Measurements from ENCODE around the gene AXIN1.
A peak's percentile ranks its signal among the peaks of the same experiment; 100 is the strongest.
"Not testable (repeated sequence)": the region's sequence is repeated elsewhere in the genome, so short reads cannot be mapped to it uniquely, and the experiment has no call there.

The AXIN1 gene

DNA sequence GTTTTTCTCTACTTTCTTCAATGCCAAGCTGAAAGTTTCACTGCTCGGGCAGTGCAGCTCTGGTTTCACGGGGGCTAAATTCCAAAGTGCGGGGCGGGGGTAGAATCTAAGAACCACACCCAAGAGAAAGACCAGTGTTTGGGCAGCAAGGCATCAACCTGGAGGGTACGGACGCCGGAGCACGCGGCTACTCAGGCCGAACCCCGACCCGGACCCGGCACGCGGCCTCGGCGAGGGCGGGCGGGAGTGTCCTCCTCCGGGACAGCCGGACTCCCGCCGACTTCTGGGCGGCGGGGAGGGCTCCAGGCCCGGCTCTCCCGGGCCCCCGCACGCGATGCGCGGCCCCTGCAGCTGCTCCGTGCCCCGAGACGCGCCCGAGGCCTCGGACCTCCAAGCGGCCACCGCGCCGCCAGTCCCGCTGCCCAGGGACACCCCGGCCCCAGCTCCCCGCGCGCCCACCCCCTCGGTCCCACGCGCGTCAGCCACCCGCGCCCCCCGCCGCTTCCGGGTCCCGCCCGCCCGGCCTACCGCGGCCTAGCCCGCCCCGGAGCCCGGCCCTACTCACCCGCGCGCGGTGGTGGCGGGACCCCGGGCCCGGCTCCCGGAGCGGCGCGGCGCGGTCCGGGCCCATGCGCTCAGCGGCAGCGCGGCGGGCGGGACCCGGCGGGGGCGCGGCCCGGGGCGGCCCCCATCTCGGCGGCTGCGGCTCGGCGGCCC is 561 bp downstream of the AXIN1 start:
- peak in 2 of 4 experiments; percentile 24 to 42 for DNase-seq

- no peak for DNase-seq
Measured at GRCh38 chr16:350203-350602, 2.3 kb downstream of the AXIN1 start.

DNA sequence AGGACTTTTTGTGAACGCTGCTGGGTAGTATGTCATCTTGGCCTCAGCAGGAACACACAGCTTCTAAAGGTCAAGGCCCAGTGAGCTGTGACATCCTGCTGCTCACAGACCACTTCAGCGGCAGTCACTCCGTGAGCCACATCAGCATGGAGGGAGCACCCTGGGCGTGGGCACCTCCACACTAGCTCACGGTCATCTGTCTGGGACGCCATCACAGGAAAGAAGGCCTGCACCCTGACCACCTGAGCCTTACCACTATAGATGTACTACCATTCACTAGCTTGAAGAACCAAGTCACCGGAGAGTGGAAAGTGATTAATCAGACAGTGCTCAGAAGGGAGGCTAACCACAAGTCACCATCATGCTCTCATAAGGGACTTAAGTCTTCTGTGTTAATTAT is 3.3 kb downstream of the AXIN1 start:
- no peak for DNase-seq

DNA sequence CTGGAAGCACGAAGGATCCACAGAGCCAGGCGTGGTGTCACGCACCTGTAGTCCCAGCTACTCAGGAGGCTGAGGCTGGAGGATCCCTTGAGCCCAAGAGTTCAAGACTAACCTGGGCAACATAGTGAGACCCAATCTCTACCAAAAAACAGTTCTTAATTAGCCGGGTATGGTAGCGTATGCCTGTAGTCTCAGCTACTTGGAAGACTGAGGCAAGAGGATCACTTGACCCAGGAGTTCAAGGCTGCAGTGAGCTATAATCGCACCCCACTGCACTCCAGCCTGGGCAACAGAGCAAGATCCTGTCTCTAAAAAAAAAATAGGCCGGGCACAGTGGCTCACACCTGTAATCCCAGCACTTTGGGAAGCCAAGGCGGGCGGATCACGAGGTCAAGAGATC is 4.0 kb downstream of the AXIN1 start:
- not testable (repeated sequence) for DNase-seq

- no peak for DNase-seq
Measured at GRCh38 chr16:347203-347602, 5.3 kb downstream of the AXIN1 start.

DNA sequence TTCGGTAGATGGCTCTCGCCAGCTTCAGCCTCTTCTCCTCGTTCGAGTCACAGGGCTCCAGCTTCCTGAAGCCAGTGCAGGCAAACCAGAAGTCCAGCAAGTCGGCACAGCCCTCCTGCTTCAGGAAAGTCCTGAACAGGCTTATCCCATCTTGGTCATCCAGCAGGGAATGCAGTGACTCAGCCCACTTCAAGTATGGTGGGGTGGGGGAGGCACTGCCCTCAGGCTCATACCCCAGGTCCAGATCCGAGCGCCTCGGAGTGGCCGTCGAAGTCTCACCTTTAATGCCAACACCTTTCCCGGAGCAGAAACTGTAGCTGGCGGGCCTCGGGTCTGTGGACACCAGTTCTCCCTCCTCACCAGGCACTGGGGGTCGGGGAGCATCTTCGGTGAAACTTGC is 5.9 kb downstream of the AXIN1 start:
- no peak for DNase-seq

- no peak for DNase-seq
Measured at GRCh38 chr16:345772-346171, 6.8 kb downstream of the AXIN1 start.

GRCh38 chr16:342455-343213 is 9.9 kb downstream of the AXIN1 start:
- DNase-seq: no peak

DNA sequence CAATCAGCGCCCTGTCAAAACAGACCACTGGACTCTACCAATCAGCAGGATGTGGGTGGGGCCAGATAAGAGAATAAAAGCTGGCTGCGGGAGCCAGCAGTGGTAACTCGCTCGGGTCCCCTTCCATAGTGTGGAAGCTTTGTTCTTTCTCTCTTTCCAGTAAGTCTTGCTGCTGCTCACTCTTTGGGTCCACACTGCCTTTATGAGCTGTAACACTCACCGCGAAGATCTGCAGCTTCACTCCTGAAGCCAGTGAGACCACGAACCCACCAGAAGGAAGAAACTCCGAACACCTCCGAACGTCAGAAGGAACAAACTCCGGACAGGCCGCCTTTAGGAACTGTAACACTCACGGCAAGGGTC is 10.6 kb downstream of the AXIN1 start:
- DNase-seq: not testable (repeated sequence)

- DNase-seq: not testable (repeated sequence)
Measured at GRCh38 chr16:341095-341973, 11.2 kb downstream of the AXIN1 start.

- DNase-seq: no peak
Measured at GRCh38 chr16:340370-341091, 12.0 kb downstream of the AXIN1 start.

DNA sequence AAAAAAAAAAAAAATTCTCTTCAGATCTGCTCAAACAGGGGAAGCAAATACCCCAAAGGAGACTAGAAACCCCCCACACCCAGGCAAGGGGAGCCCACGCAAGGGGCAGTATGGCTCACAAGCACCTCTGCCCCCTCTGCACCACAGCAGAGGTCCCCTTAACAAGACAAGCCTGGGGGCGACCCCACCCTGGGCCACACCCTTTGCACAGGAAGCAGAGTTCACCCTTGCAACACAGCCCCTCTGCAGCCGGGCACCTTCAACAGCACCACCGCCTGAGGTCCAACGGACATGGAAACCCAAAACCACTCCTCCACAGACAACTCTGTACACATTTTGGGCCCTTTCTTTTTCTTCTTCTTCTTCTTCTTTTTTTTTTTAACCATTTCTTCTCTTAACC is 12.8 kb downstream of the AXIN1 start:
- no peak for DNase-seq

DNA sequence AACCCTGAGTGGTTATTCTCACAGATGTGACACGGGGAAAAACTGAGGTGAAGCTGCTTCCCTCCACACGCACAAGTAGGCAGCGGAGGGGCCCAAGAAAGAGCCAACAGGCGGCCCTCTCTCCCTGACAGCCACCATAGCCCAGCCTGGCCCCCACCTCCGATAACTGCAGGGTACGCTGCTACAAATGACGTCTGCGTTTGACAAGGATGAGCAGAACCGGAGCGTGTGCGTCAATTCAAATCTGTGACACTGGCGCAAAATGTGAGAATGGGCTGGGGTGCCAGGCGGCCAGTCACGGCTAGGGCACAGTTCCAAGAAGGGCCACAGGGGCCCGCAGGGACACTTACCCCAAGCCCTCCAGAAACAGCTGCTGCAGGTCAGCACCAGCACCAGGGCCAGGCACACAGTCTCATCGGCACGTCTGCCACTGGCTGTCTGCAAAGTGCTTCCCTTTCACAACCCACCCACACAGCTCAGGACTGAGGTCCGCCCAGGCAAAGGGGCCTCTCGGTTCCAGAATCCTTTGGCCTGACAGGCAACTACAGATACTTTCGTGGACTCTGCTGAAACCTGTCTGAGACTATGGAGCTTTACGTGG is 14.4 kb downstream of the AXIN1 start:
- DNase-seq: no peak

- no peak for DNase-seq
Measured at GRCh38 chr16:337437-337836, 15.1 kb downstream of the AXIN1 start.

DNA sequence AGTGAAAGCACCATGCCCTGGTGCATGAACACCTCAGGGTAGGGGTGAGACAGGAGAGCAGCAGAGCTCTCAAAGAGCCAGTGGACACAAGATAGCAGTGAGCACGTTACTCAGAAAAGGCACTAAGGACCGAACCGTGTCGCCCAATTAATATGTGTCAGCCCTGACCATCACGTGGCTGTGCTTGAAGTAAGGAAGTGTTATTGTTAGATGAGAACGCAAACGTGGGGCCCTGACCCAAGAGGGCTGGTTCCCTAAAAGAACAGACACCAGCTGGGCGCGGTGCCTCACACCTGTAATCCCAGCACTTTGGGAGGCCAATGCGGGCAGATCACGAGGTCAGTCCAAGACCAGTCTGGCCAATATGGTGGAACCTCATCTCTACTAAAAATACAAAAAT is 16.3 kb downstream of the AXIN1 start:
- no peak for DNase-seq

- DNase-seq: not testable (repeated sequence)
Measured at GRCh38 chr16:334861-335632, 17.5 kb downstream of the AXIN1 start.

DNA sequence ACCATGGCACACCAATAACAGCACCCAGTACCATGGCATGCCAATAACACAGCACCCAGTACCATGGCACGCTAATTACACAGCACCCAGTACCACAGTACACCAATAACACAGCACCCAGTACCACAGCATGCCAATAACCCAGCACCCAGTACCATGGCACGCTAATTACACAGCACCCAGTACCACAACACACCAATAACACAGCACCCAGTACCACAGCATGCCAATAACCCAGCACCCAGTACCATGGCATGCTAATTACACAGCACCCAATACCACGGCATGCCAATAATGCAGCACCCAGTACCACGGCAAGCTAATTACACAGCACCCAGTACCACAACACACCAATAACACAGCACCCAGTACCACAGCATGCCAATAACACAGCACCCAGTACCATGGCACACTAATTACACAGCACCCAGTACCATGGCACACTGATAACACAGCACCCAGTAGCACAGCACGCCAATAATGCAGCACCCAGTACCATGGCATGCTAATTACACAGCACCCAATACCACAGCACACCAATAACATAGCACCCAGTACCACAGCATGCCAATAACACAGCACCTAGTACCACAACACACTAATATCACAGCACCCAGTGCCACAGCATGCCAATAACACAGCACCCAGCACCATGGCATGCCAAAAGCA is 18.2 kb downstream of the AXIN1 start:
- not testable (repeated sequence) for DNase-seq

- DNase-seq: no peak
Measured at GRCh38 chr16:333406-334094, 19.0 kb downstream of the AXIN1 start.

DNA sequence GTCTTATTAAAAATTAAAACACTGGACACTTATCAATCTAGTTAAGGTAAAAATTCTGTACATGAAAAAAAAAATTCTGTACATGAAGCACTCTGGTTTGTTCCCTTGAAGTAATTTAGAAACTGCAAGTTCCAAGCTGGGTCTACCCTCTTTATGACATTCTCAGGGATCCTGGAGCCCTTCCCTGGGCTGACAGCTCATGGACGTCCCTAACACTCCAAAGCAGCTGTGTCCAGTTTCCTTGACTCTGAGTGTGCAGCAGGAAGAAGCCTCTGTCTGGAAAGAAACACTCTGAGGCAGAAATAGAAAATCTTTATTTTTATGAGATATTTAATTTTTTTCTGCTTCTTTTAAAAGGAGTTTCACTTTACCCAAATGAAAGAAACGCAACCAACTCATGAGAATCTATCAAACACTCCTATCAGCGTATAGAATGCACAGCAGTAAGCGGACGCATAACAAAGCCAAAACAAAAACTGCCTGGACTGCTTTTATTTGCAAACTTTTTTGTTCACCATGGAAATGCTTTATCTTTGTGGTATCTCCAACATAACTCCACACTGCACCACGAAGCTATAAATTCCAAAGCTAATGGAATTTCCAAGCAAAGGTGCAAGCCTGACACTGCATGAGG is 21.2 kb downstream of the AXIN1 start:
- DNase-seq: not testable (repeated sequence)

DNA sequence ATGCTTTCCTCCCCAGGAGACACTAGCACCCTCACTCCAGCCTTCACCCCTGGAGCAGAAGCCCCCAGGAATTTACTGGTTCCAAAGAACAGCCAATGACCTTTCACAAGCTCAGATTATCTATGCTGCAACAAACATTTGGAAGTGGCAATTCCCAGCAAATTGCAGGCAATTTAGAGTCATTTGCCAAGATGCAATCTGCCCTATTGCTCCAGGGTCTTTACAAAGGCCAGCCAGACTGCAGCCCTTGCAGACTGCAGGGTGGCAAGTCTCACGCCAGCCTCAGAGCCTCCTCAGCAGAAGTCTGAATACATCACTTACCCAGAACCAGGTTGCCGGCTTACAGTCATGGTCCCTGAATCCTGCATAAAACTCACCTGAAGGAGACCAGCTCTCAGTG is 21.8 kb downstream of the AXIN1 start:
- DNase-seq: no peak

Data from activated CD4-positive, CD25-positive, alpha-beta regulatory T cell (primary cell).